BJ (cell line): Measurements from ENCODE around the gene LY6G5B. TPM values are rescaled to one million over a fixed set of nuclear protein-coding genes. Genes with fewer than 3 reads are reported as not detected.
A peak's percentile ranks its signal among the peaks of the same experiment; 100 is the strongest.

Experiments used
- CTCF ChIA-PET: fragments of 350-600 bp; formaldehyde crosslinking; extraction: SDS; loops from one replicate; lab custom pipeline; 2021; ENCODE audit warnings: antibody characterized with exemption, inconsistent platforms; lab: Yijun Ruan, JAX
- POLR2A ChIA-PET: fragments of 300-600 bp; sonication (Branson Sonifier 250); formaldehyde crosslinking; extraction: SDS; loops from one replicate; lab custom pipeline; 2021; ENCODE audit warnings: antibody characterized with exemption; lab: Charles Lee
- DNase-seq: peaks from one replicate; pipeline ENCODE4 v3.0.0-alpha.2; 2011; ENCODE audit warnings: low read depth
- H3K27me3 ChIP-seq: 2 replicates; pipeline ENCODE4 v1.6.0; 2011; ENCODE audit warnings: low read length; ENCODE audit not compliant: control insufficient read depth, insufficient read depth
- H3K36me3 ChIP-seq: 2 replicates; pipeline ENCODE4 v1.5.1; 2011; ENCODE audit warnings: low read length; ENCODE audit not compliant: control insufficient read depth, insufficient read depth
- H3K4me3 ChIP-seq: 2 replicates; pipeline ENCODE4 v1.5.1; 2011; ENCODE audit warnings: low read depth, mild to moderate bottlenecking, control low read depth, low read length
- polyA plus RNA-seq: library from polyadenylated mRNA; depleted of rRNA; stranded (reverse); fragments of >200 nt; gene quantifications from 2 replicates; pipeline ENCODE4 v1.2.3, GENCODE V29; 2011
- TF ChIP-seq, protein P1 (sequence below): IDR thresholded peaks from 2 replicates; pipeline ENCODE4 v1.5.1; 2011; ENCODE audit warnings: low read depth, mild to moderate bottlenecking, control low read depth, inconsistent platforms, low read length, moderate library complexity; ENCODE audit not compliant: insufficient read depth

Gene LY6G5B
- polyA plus RNA-seq, 1 experiment, result 10.8 TPM

GRCh38 chr6:31676322-31676903 lies 6.6 kb downstream of the LY6G5B start:
- no peak overlapping the region for H3K4me3 ChIP-seq
- TF ChIP-seq, protein P1, sequence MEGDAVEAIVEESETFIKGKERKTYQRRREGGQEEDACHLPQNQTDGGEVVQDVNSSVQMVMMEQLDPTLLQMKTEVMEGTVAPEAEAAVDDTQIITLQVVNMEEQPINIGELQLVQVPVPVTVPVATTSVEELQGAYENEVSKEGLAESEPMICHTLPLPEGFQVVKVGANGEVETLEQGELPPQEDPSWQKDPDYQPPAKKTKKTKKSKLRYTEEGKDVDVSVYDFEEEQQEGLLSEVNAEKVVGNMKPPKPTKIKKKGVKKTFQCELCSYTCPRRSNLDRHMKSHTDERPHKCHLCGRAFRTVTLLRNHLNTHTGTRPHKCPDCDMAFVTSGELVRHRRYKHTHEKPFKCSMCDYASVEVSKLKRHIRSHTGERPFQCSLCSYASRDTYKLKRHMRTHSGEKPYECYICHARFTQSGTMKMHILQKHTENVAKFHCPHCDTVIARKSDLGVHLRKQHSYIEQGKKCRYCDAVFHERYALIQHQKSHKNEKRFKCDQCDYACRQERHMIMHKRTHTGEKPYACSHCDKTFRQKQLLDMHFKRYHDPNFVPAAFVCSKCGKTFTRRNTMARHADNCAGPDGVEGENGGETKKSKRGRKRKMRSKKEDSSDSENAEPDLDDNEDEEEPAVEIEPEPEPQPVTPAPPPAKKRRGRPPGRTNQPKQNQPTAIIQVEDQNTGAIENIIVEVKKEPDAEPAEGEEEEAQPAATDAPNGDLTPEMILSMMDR, result no peak
- H3K27me3 ChIP-seq, result no peaks in the 10 kb centered on the region
- ChIA-PET CTCF (interaction anchor here (1.0 kb wide), 1 partner anchor 276 kb away, joined by 3 read pairs; no protein-coding TSS in a partner anchor), POLR2A (no interaction called here)
- no peak for DNase-seq
- H3K36me3 ChIP-seq, result peaks cover 9% of the 10 kb centered on the region; the same call in 1 of the 2 replicates

- DNase-seq, result no peak
- Histone ChIP-seq H3K4me3 (no peak overlapping the region), H3K27me3 (no peaks in the 10 kb centered on the region), H3K36me3 (peaks cover 6% of the 10 kb centered on the region; the same call in 1 of the 2 replicates)
- ChIA-PET CTCF (interaction anchor here (1.0 kb wide), 1 partner anchor 276 kb away, joined by 3 read pairs; no protein-coding TSS in a partner anchor), POLR2A (no interaction called here)
- TF ChIP-seq, protein P1, result no peak
These were observed 7.1 kb downstream of the LY6G5B start for GRCh38 chr6:31676904-31677303.

GRCh38 chr6:31677955-31678354 lies 8.2 kb downstream of the LY6G5B start:
- DNase-seq, result no peak
- Histone ChIP-seq H3K36me3 (peaks cover 3% of the 10 kb centered on the region; the same call in 1 of the 2 replicates), H3K27me3 (no peaks in the 10 kb centered on the region), H3K4me3 (no peak overlapping the region)
- CTCF ChIA-PET, result no interaction called here
- POLR2A ChIA-PET, result no interaction called here
- TF ChIP-seq, protein P1, result no peak

GRCh38 chr6:31680226-31681134 lies 10.7 kb downstream of the LY6G5B start, which contains the start of gene LY6G5C:
TSS of gene LY6G5C (minus strand) at chr6:31681067. CDS start at chr6:31680373, 694 bp downstream.
- Histone ChIP-seq H3K36me3 (peaks cover 2% of the 10 kb centered on the region; the same call in 1 of the 2 replicates), H3K27me3 (no peaks in the 10 kb centered on the region), H3K4me3 (peak within 1 kb of the TSS; percentile 39)
- TF ChIP-seq, protein P1, result peak; percentile 75
- ChIA-PET CTCF (interaction anchor here (0.6 to 3.2 kb wide), 18 partner anchors 9 to 605 kb away, joined by 3 to 15 read pairs (median 4); partner anchors contain the start of genes ABHD16A, CLIC1 and LSM2), POLR2A (interaction anchor here (0.6 kb wide), 1 partner anchor 161 kb away, joined by 3 read pairs; no protein-coding TSS in a partner anchor)
- peak; percentile 67 for DNase-seq
